MM.1S (cell line): ENCODE measurements around the gene SLC4A9.

ENCODE experiments used
- DNase-seq: peaks from one replicate; pipeline ENCODE4 v3.0.0-alpha.2; 2015
- H2AFZ ChIP-seq: fragments of 300-600 bp; sonication (generic); 2 replicates; pipeline ENCODE4 v1.6.0; 2016; ENCODE audit warnings: antibody characterized with exemption, low read length
- H3F3A ChIP-seq: fragments of 300-600 bp; sonication (generic); 2 replicates; pipeline ENCODE4 v1.6.1; 2016; ENCODE audit warnings: mild to moderate bottlenecking, antibody characterized with exemption, low read length, moderate library complexity, mixed read lengths; ENCODE audit not compliant: insufficient read depth
- H3K27ac ChIP-seq: fragments of 300-600 bp; sonication (generic); 2 replicates; pipeline ENCODE4 v1.5.1; 2016; ENCODE audit warnings: mild to moderate bottlenecking, low read length
- H3K27me3 ChIP-seq: fragments of 300-600 bp; sonication (generic); replicated peaks from 2 replicates; pipeline ENCODE4 v1.6.0; 2016; ENCODE audit warnings: low read length; ENCODE audit not compliant: insufficient read depth
- H3K36me3 ChIP-seq: fragments of 300-600 bp; sonication (generic); replicated peaks from 2 replicates; pipeline ENCODE4 v1.6.1; 2016; ENCODE audit warnings: mild to moderate bottlenecking, low read length, mixed read lengths; ENCODE audit not compliant: insufficient read depth
- H3K4me1 ChIP-seq: fragments of 300-600 bp; sonication (generic); 2 replicates; pipeline ENCODE4 v1.6.1; 2016; ENCODE audit warnings: low read length, mixed read lengths
- H3K4me2 ChIP-seq: fragments of 300-600 bp; sonication (generic); 2 replicates; pipeline ENCODE4 v1.6.0; 2016; ENCODE audit warnings: low read depth, low read length
- H3K4me3 ChIP-seq: fragments of 300-600 bp; sonication (generic); 2 replicates; pipeline ENCODE4 v1.5.1; 2016; ENCODE audit warnings: low read length, mixed read lengths
- H3K79me2 ChIP-seq: fragments of 300-600 bp; sonication (generic); 2 replicates; pipeline ENCODE4 v1.6.1; 2016; ENCODE audit warnings: mixed run types, low read length, mixed read lengths
- H3K9ac ChIP-seq: fragments of 300-600 bp; sonication (generic); 2 replicates; pipeline ENCODE4 v1.6.1; 2016; ENCODE audit warnings: low read length, mixed read lengths
- H3K9me2 ChIP-seq: fragments of 300-600 bp; sonication (generic); replicated peaks from 2 replicates; pipeline ENCODE4 v1.6.1; 2016; ENCODE audit warnings: mild to moderate bottlenecking, low read length, mixed read lengths; ENCODE audit not compliant: insufficient read depth
- H3K9me3 ChIP-seq: fragments of 300-600 bp; sonication (generic); replicated peaks from 2 replicates; pipeline ENCODE4 v1.6.1; 2016; ENCODE audit warnings: mild to moderate bottlenecking, low read length, mixed read lengths; ENCODE audit not compliant: insufficient read depth
- H4K20me1 ChIP-seq: fragments of 300-600 bp; sonication (generic); 2 replicates; pipeline ENCODE4 v1.6.1; 2016; ENCODE audit warnings: mild to moderate bottlenecking, low read length, moderate library complexity, mixed read lengths; ENCODE audit not compliant: insufficient read depth
- EZH2 ChIP-seq: fragments of 300-600 bp; sonication (generic); optimal IDR thresholded peaks from 2 replicates; pipeline ENCODE3; 2017; ENCODE audit warnings: low read depth, mild to moderate bottlenecking, antibody characterized with exemption, low read length, mixed read lengths
- EZH2phosphoT487 ChIP-seq: fragments of 300-600 bp; sonication (generic); IDR thresholded peaks from 2 replicates; pipeline ENCODE4 v1.6.1; 2018; ENCODE audit warnings: antibody characterized with exemption, low read length
- TF ChIP-seq, protein P1 (sequence below): fragments of 300-600 bp; sonication (generic); IDR thresholded peaks from 2 replicates; pipeline ENCODE4 v1.5.1; 2016; ENCODE audit warnings: antibody characterized with exemption, low read length, mixed read lengths

Gene SLC4A9

DNA sequence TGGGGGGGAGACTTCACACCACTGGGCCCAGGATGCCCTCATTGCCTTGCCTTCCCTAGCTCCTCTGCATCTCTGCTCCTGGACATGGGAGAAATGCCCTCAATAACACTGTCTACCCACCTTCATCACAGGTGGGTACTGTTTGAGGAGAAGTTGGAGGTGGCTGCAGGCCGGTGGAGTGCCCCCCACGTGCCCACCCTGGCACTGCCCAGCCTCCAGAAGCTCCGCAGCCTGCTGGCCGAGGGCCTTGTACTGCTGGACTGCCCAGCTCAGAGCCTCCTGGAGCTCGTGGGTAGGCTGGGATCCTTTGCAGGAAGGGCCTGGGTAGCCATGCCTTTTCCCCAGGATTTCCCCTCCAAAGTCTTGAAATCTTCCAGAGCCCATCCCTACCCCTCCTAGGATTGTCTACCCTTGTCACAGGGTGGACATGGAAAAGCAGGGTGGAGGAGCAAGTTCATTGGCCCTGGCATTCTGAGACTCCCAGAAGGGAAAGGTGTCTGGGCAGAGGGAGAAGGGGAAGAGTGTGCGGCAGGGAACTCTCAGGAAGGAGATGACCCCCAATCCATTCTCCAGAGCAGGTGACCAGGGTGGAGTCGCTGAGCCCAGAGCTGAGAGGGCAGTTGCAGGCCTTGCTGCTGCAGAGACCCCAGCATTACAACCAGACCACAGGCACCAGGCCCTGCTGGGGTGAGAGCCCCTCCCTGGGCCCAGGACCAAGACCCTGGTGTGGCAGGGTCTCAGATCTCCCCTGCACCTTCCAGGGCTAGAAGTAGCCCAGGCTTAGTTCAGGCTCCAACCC is 886 bp downstream of the SLC4A9 start:
- no peaks in the 10 kb centered on the region for H3K9me3 ChIP-seq
- no peak overlapping the region for H3K9ac ChIP-seq
- no peaks in the 10 kb centered on the region for H3F3A ChIP-seq
- H3K27ac ChIP-seq, result no peak overlapping the region
- H3K9me2 ChIP-seq, result no peaks in the 10 kb centered on the region
- no peaks in the 10 kb centered on the region for H3K36me3 ChIP-seq
- H3K4me2 ChIP-seq, result no peak overlapping the region
- H4K20me1 ChIP-seq, result no peaks in the 10 kb centered on the region
- no peak for DNase-seq
- H3K4me1 ChIP-seq, result peaks cover 13% of the 10 kb centered on the region
- no peaks in the 10 kb centered on the region for H3K79me2 ChIP-seq
- H3K27me3 ChIP-seq, result no peaks in the 10 kb centered on the region
- H3K4me3 ChIP-seq, result no peak overlapping the region
- no peak for TF ChIP-seq EZH2
- no peak for TF ChIP-seq EZH2phosphoT487
- H2AFZ ChIP-seq, result no peak overlapping the region

DNA sequence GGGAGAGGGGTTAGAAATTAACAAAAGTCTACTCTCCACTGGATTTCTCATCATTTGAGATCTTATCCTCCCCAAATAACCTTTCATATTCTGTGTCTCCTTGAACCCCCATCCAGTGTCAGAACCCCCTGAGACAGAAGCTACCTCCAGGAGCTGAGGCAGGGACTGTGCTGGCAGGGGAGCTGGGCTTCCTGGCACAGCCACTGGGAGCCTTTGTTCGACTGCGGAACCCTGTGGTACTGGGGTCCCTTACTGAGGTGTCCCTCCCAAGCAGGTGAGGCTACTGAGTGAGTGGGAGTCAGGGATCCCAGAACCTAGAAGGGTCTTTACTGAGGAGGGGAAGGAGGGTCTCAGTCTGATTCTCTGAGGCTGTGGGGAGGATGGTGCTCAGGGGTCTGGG is 1.9 kb downstream of the SLC4A9 start:
- H3K27ac ChIP-seq, result no peak overlapping the region
- no peaks in the 10 kb centered on the region for H3K9me3 ChIP-seq
- H3K4me2 ChIP-seq, result no peak overlapping the region
- no peaks in the 10 kb centered on the region for H3F3A ChIP-seq
- peaks cover 10% of the 10 kb centered on the region for H3K4me1 ChIP-seq
- H4K20me1 ChIP-seq, result no peaks in the 10 kb centered on the region
- no peak overlapping the region for H2AFZ ChIP-seq
- no peak for DNase-seq
- H3K79me2 ChIP-seq, result no peaks in the 10 kb centered on the region
- H3K9ac ChIP-seq, result no peak overlapping the region
- H3K9me2 ChIP-seq, result no peaks in the 10 kb centered on the region
- no peaks in the 10 kb centered on the region for H3K27me3 ChIP-seq
- no peaks in the 10 kb centered on the region for H3K36me3 ChIP-seq
- no peak overlapping the region for H3K4me3 ChIP-seq
- TF ChIP-seq EZH2phosphoT487 (no peak), EZH2 (no peak)
- TF ChIP-seq, protein P1, sequence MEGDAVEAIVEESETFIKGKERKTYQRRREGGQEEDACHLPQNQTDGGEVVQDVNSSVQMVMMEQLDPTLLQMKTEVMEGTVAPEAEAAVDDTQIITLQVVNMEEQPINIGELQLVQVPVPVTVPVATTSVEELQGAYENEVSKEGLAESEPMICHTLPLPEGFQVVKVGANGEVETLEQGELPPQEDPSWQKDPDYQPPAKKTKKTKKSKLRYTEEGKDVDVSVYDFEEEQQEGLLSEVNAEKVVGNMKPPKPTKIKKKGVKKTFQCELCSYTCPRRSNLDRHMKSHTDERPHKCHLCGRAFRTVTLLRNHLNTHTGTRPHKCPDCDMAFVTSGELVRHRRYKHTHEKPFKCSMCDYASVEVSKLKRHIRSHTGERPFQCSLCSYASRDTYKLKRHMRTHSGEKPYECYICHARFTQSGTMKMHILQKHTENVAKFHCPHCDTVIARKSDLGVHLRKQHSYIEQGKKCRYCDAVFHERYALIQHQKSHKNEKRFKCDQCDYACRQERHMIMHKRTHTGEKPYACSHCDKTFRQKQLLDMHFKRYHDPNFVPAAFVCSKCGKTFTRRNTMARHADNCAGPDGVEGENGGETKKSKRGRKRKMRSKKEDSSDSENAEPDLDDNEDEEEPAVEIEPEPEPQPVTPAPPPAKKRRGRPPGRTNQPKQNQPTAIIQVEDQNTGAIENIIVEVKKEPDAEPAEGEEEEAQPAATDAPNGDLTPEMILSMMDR, result no peak

DNA sequence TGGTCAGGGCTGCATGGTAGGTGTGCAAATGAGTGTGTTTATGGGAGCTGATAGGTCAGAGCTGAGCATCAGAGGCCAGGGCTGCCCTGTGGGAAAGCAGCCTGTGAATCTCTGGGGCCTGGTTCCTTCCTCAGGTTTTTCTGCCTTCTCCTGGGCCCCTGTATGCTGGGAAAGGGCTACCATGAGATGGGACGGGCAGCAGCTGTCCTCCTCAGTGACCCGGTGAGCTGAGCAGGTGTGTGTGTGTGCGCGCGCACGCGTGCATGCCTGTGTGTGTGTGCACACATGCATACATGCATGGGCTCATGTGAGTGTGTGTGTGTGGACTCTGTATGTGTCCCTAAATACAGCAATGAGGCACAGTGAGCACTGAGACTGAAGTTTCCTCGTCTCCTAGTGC is 2.3 kb downstream of the SLC4A9 start:
- Histone ChIP-seq H2AFZ (no peak overlapping the region), H3K9me2 (no peaks in the 10 kb centered on the region), H3K4me3 (no peak overlapping the region), H3K27ac (no peak overlapping the region), H3F3A (no peaks in the 10 kb centered on the region), H3K4me2 (no peak overlapping the region), H3K79me2 (no peaks in the 10 kb centered on the region), H4K20me1 (no peaks in the 10 kb centered on the region), H3K36me3 (no peaks in the 10 kb centered on the region), H3K9me3 (no peaks in the 10 kb centered on the region), H3K4me1 (peaks cover 6% of the 10 kb centered on the region), H3K27me3 (no peaks in the 10 kb centered on the region), H3K9ac (no peak overlapping the region)
- TF ChIP-seq EZH2phosphoT487, result no peak
- TF ChIP-seq, protein P1, result no peak
- TF ChIP-seq EZH2, result no peak
- DNase-seq, result no peak
